Posterior vena cava (tissue), 2 donors: Measurements from ENCODE around the gene C5orf46. TPM values are rescaled to one million over a fixed set of nuclear protein-coding genes. Genes with fewer than 3 reads are reported as not detected.

Experiments used
- total RNA-seq, 2 donors: library from RNA; stranded (reverse); fragmentation: NEBNext Ultra II Directional; extraction: Animal tissue kit (Norgen Biotek cat#: 25700); gene quantifications; one replicate each; pipeline ENCODE4 v1.2.1, GENCODE V29; 2021
- donor health status: DM: yes; HTN: yes; CAD: no.
- donor health status: DM: yes; HTN: yes; CAD: no.

The C5orf46 gene
- total RNA-seq, 2 donors from 2014 or later = 1.9 TPM; not detected in 1

Other genes with a start within 250 kb of the C5orf46 start
- under 1 TPM; 0.10 to 0.42 TPM for gene JAKMIP2, start 123.8 kb downstream of the C5orf46 start, total RNA-seq
- 1 to 10 TPM in 1 of 2 donors, not detected in 1; 1.3 TPM for gene SPINK1, start 74.9 kb downstream of the C5orf46 start, total RNA-seq
- gene SCGB3A2, start 27.8 kb downstream of the C5orf46 start, total RNA-seq = not detected
- under 1 TPM; 0.14 to 0.23 TPM for gene SPINK5, start 157.4 kb upstream of the C5orf46 start, total RNA-seq